ENCODE results near the gene PRKN. TPM values are rescaled to one million over a fixed set of nuclear protein-coding genes. Genes with fewer than 3 reads are reported as not detected.

Gene PRKN
- total and polyA plus RNA-seq, 2 donors (not counting 1 experiment from before 2014, with no cell fraction given): 0.43 to 4.6 TPM

- H3K4me2 ChIP-seq (ENCODE audit: extremely low read depth, insufficient read depth, low read length): no peak overlapping the region
- no peak overlapping the region for H3K27ac ChIP-seq (ENCODE audit: insufficient read depth, low read length)
- no peaks in the 10 kb centered on the region for H3K36me3 ChIP-seq (ENCODE audit: control insufficient read depth, insufficient read depth, low read length)
- H3K4me3 ChIP-seq (replicated peaks in 1 of 4; ENCODE audit: control extremely low read depth in 1 of 4, insufficient read depth in 1 of 4, low read depth in 3 of 4, low read length in 4 of 4): no peak overlapping the region
- H3K9ac ChIP-seq (ENCODE audit: insufficient read depth, low read length): no peak overlapping the region
- H3K9me3 ChIP-seq (ENCODE audit: control insufficient read depth, insufficient read depth, low read depth, low read length): no peaks in the 10 kb centered on the region
- no peaks in the 10 kb centered on the region for H3K27me3 ChIP-seq (ENCODE audit: control insufficient read depth, insufficient read depth, low read length)
- DNase-seq (ENCODE audit: low read depth in 2 of 2): no peak
- TF ChIP-seq EZH2 (IDR thresholded peaks at IDR 0.05; ENCODE audit: low read length, missing control alignments) (no peak), CTCF (conservative IDR thresholded peaks at IDR 0.05 in 1 of 2, IDR thresholded peaks at IDR 0.05 in 1 of 2; ENCODE audit: low read depth in 1 of 2, low read length in 2 of 2) (no peak)
- H3K79me2 ChIP-seq (ENCODE audit: control insufficient read depth, insufficient read depth, low read length): no peaks in the 10 kb centered on the region
- H4K20me1 ChIP-seq (ENCODE audit: control insufficient read depth, extremely low read depth, insufficient read depth, low read length): no peaks in the 10 kb centered on the region
- no peak overlapping the region for H2AFZ ChIP-seq (ENCODE audit: low read length)
- no peaks in the 10 kb centered on the region for H3K4me1 ChIP-seq (ENCODE audit: control insufficient read depth, extremely low read depth, insufficient read depth, low read length)
Observed at GRCh38 chr6:162649271-162649670, 78.3 kb downstream of the PRKN start.

GRCh38 chr6:162644153-162644552 is 83.4 kb downstream of the PRKN start:
- no peaks in the 10 kb centered on the region for H3K4me1 ChIP-seq (ENCODE audit: control insufficient read depth, extremely low read depth, insufficient read depth, low read length)
- no peak overlapping the region for H2AFZ ChIP-seq (ENCODE audit: low read length)
- no peak overlapping the region for H3K4me3 ChIP-seq (replicated peaks in 1 of 4; ENCODE audit: control extremely low read depth in 1 of 4, insufficient read depth in 1 of 4, low read depth in 3 of 4, low read length in 4 of 4)
- no peak overlapping the region for H3K27ac ChIP-seq (ENCODE audit: insufficient read depth, low read length)
- no peak for DNase-seq (ENCODE audit: low read depth in 2 of 2)
- no peaks in the 10 kb centered on the region for H4K20me1 ChIP-seq (ENCODE audit: control insufficient read depth, extremely low read depth, insufficient read depth, low read length)
- no peaks in the 10 kb centered on the region for H3K36me3 ChIP-seq (ENCODE audit: control insufficient read depth, insufficient read depth, low read length)
- no peaks in the 10 kb centered on the region for H3K27me3 ChIP-seq (ENCODE audit: control insufficient read depth, insufficient read depth, low read length)
- no peaks in the 10 kb centered on the region for H3K79me2 ChIP-seq (ENCODE audit: control insufficient read depth, insufficient read depth, low read length)
- H3K4me2 ChIP-seq (ENCODE audit: extremely low read depth, insufficient read depth, low read length): no peak overlapping the region
- H3K9ac ChIP-seq (ENCODE audit: insufficient read depth, low read length): no peak overlapping the region
- TF ChIP-seq EZH2 (IDR thresholded peaks at IDR 0.05; ENCODE audit: low read length, missing control alignments): no peak
- no peak for TF ChIP-seq CTCF (conservative IDR thresholded peaks at IDR 0.05 in 1 of 2, IDR thresholded peaks at IDR 0.05 in 1 of 2; ENCODE audit: low read depth in 1 of 2, low read length in 2 of 2)
- H3K9me3 ChIP-seq (ENCODE audit: control insufficient read depth, insufficient read depth, low read depth, low read length): no peaks in the 10 kb centered on the region

- no peaks in the 10 kb centered on the region for H4K20me1 ChIP-seq (ENCODE audit: control insufficient read depth, extremely low read depth, insufficient read depth, low read length)
- no peaks in the 10 kb centered on the region for H3K36me3 ChIP-seq (ENCODE audit: control insufficient read depth, insufficient read depth, low read length)
- H3K79me2 ChIP-seq (ENCODE audit: control insufficient read depth, insufficient read depth, low read length): no peaks in the 10 kb centered on the region
- TF ChIP-seq EZH2 (IDR thresholded peaks at IDR 0.05; ENCODE audit: low read length, missing control alignments) (no peak), CTCF (conservative IDR thresholded peaks at IDR 0.05 in 1 of 2, IDR thresholded peaks at IDR 0.05 in 1 of 2; ENCODE audit: low read depth in 1 of 2, low read length in 2 of 2) (no peak)
- H3K9ac ChIP-seq (ENCODE audit: insufficient read depth, low read length): no peak overlapping the region
- no peaks in the 10 kb centered on the region for H3K4me1 ChIP-seq (ENCODE audit: control insufficient read depth, extremely low read depth, insufficient read depth, low read length)
- no peak overlapping the region for H3K4me3 ChIP-seq (replicated peaks in 1 of 4; ENCODE audit: control extremely low read depth in 1 of 4, insufficient read depth in 1 of 4, low read depth in 3 of 4, low read length in 4 of 4)
- no peak overlapping the region for H2AFZ ChIP-seq (ENCODE audit: low read length)
- no peak for DNase-seq (ENCODE audit: low read depth in 2 of 2)
- no peaks in the 10 kb centered on the region for H3K27me3 ChIP-seq (ENCODE audit: control insufficient read depth, insufficient read depth, low read length)
- no peak overlapping the region for H3K4me2 ChIP-seq (ENCODE audit: extremely low read depth, insufficient read depth, low read length)
- H3K27ac ChIP-seq (ENCODE audit: insufficient read depth, low read length): no peak overlapping the region
- H3K9me3 ChIP-seq (ENCODE audit: control insufficient read depth, insufficient read depth, low read depth, low read length): no peaks in the 10 kb centered on the region
Observed at GRCh38 chr6:162640756-162641155, 86.8 kb downstream of the PRKN start.

Data from fibroblast of lung (primary cell).